ENCODE measurements around the gene SNRNP35.

SNRNP35 gene

DNA sequence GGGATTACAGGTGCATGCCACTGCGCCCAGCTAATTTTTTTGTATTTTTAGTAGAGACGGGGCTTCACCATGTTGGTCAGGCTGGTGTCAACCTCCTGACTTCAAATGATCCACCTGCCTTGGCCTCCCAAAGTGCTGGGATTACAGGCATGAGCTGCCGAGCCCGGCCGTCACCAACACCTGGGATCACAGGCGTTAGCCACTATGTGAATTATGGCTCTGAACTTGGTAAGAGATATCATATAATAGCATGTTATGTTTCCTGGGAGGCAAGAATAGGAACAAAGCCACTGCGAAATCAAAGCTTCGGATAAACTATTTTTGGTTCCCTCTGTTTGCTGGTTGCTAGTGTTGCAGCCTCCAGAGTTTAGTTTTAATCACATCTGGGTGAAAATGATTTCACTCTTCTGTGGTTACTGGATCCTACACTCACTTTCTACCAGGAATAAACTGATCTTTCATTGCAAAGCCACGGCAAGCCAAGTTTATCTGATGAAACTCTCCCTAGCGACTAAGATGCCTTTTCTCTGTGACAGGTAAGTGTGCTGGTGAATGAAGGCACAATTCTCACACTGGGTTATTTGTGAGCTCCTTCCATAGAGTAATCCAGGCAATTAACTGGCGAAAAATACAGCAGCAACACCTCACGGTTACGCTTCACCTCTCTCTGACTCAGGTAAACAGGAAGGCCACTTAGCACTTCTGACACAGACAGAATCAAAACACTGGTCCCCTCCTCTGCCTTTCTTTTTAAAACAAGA, 16.7 kb downstream of the SNRNP35 start:
- TF ChIP-seq, protein P1, sequence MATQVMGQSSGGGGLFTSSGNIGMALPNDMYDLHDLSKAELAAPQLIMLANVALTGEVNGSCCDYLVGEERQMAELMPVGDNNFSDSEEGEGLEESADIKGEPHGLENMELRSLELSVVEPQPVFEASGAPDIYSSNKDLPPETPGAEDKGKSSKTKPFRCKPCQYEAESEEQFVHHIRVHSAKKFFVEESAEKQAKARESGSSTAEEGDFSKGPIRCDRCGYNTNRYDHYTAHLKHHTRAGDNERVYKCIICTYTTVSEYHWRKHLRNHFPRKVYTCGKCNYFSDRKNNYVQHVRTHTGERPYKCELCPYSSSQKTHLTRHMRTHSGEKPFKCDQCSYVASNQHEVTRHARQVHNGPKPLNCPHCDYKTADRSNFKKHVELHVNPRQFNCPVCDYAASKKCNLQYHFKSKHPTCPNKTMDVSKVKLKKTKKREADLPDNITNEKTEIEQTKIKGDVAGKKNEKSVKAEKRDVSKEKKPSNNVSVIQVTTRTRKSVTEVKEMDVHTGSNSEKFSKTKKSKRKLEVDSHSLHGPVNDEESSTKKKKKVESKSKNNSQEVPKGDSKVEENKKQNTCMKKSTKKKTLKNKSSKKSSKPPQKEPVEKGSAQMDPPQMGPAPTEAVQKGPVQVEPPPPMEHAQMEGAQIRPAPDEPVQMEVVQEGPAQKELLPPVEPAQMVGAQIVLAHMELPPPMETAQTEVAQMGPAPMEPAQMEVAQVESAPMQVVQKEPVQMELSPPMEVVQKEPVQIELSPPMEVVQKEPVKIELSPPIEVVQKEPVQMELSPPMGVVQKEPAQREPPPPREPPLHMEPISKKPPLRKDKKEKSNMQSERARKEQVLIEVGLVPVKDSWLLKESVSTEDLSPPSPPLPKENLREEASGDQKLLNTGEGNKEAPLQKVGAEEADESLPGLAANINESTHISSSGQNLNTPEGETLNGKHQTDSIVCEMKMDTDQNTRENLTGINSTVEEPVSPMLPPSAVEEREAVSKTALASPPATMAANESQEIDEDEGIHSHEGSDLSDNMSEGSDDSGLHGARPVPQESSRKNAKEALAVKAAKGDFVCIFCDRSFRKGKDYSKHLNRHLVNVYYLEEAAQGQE (IDR thresholded peaks at IDR 0.05; ENCODE audit: insufficient read depth in 1 of 2, low read depth in 2 of 2, low read length in 2 of 2), result no peak
- no peak for TF ChIP-seq FOXP2 (optimal IDR thresholded peaks at IDR 0.05; ENCODE audit: borderline replicate concordance, extremely low read depth, extremely low read length, insufficient read depth)
- no peak for TF ChIP-seq SIN3A (IDR thresholded peaks at IDR 0.05; ENCODE audit: borderline replicate concordance, insufficient read depth, low read length)
- no peak for TF ChIP-seq TAF1 (IDR thresholded peaks at IDR 0.05; ENCODE audit: borderline replicate concordance, insufficient read depth, low read length)
- no peak for TF ChIP-seq POLR2AphosphoS5 (IDR thresholded peaks at IDR 0.05; ENCODE audit: low read depth, low read length)

DNA sequence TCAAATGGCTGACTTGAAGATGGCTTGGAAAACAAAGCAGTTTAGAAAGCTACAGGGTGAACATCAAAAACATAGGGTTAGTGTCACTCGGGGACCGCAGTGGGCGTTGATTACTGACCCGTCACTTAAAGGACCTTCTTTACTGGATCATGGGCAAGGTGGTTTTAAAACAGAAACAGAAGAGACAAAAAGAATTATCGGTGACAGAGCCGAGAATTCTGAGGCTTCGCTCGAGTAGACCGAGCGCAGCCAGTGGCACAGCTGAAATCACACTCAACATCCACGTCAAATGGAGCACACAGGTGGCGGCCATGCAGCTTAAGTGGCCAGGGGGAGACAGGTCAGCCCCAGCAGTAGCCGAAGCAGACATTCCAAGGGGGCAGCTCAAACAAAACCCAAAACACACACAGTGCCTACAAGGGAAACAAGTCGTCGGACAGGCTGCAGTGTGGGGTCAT, 17.3 kb downstream of the SNRNP35 start:
- TF ChIP-seq SIN3A (IDR thresholded peaks at IDR 0.05; ENCODE audit: borderline replicate concordance, insufficient read depth, low read length) (no peak), POLR2AphosphoS5 (IDR thresholded peaks at IDR 0.05; ENCODE audit: low read depth, low read length) (no peak), TAF1 (IDR thresholded peaks at IDR 0.05; ENCODE audit: borderline replicate concordance, insufficient read depth, low read length) (no peak), FOXP2 (optimal IDR thresholded peaks at IDR 0.05; ENCODE audit: borderline replicate concordance, extremely low read depth, extremely low read length, insufficient read depth) (no peak)
- TF ChIP-seq, protein P1 (IDR thresholded peaks at IDR 0.05; ENCODE audit: insufficient read depth in 1 of 2, low read depth in 2 of 2, low read length in 2 of 2), result no peak

DNA sequence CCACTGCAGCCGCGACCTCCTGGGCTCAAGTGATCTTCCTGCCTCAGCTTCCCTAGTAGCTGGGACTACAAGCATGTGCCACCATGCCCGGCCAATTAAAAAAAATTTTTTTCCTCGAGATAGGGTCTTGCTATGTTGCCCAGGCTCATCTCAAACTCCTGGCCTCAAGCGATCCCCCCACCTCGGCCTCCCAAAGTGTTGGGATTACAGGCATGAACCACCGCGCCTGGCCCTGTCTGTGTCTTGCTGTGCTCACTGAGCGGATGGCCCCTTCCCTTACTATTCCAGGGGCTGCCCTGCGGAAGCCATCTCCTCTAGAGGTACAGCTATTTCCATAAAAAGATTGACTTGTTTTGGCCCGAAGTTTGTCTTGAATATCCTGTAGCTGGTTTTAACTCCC, 20.1 kb downstream of the SNRNP35 start:
- TF ChIP-seq, protein P1 (IDR thresholded peaks at IDR 0.05; ENCODE audit: insufficient read depth in 1 of 2, low read depth in 2 of 2, low read length in 2 of 2), result no peak
- TF ChIP-seq POLR2AphosphoS5 (IDR thresholded peaks at IDR 0.05; ENCODE audit: low read depth, low read length) (no peak), SIN3A (IDR thresholded peaks at IDR 0.05; ENCODE audit: borderline replicate concordance, insufficient read depth, low read length) (no peak), FOXP2 (optimal IDR thresholded peaks at IDR 0.05; ENCODE audit: borderline replicate concordance, extremely low read depth, extremely low read length, insufficient read depth) (no peak), TAF1 (IDR thresholded peaks at IDR 0.05; ENCODE audit: borderline replicate concordance, insufficient read depth, low read length) (no peak)

DNA sequence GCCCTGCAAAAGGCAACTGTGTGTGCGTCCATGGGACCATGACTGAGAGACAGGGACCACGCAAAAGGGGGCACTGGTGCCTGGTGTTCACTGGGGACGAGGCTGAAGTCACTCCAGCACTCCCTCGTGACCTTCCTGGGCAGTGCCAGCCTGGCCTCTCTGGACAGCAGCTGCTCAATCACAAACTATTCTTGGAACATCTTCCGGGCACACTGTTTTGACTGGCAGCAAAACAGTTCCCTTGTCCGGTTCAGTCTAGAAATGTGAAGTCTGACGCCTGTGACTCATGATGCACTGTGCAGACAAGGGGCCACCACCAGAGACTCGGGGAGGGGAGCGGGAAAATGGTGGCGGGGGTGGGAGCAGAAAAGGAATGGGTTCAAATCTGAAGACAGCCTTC, 20.8 kb downstream of the SNRNP35 start:
- no peak for TF ChIP-seq SIN3A (IDR thresholded peaks at IDR 0.05; ENCODE audit: borderline replicate concordance, insufficient read depth, low read length)
- no peak for TF ChIP-seq POLR2AphosphoS5 (IDR thresholded peaks at IDR 0.05; ENCODE audit: low read depth, low read length)
- no peak for TF ChIP-seq TAF1 (IDR thresholded peaks at IDR 0.05; ENCODE audit: borderline replicate concordance, insufficient read depth, low read length)
- no peak for TF ChIP-seq FOXP2 (optimal IDR thresholded peaks at IDR 0.05; ENCODE audit: borderline replicate concordance, extremely low read depth, extremely low read length, insufficient read depth)
- TF ChIP-seq, protein P1 (IDR thresholded peaks at IDR 0.05; ENCODE audit: insufficient read depth in 1 of 2, low read depth in 2 of 2, low read length in 2 of 2), result no peak
